Measurements from ENCODE around the gene RETREG3.

RETREG3 gene

GRCh38 chr17:42618442-42619150, 9.4 kb upstream of the RETREG3 start:
- TF ChIP-seq, protein P1, sequence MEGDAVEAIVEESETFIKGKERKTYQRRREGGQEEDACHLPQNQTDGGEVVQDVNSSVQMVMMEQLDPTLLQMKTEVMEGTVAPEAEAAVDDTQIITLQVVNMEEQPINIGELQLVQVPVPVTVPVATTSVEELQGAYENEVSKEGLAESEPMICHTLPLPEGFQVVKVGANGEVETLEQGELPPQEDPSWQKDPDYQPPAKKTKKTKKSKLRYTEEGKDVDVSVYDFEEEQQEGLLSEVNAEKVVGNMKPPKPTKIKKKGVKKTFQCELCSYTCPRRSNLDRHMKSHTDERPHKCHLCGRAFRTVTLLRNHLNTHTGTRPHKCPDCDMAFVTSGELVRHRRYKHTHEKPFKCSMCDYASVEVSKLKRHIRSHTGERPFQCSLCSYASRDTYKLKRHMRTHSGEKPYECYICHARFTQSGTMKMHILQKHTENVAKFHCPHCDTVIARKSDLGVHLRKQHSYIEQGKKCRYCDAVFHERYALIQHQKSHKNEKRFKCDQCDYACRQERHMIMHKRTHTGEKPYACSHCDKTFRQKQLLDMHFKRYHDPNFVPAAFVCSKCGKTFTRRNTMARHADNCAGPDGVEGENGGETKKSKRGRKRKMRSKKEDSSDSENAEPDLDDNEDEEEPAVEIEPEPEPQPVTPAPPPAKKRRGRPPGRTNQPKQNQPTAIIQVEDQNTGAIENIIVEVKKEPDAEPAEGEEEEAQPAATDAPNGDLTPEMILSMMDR (IDR thresholded peaks at IDR 0.05), result peak; percentile 26; the same call in 1 of the 2 replicates

DNA sequence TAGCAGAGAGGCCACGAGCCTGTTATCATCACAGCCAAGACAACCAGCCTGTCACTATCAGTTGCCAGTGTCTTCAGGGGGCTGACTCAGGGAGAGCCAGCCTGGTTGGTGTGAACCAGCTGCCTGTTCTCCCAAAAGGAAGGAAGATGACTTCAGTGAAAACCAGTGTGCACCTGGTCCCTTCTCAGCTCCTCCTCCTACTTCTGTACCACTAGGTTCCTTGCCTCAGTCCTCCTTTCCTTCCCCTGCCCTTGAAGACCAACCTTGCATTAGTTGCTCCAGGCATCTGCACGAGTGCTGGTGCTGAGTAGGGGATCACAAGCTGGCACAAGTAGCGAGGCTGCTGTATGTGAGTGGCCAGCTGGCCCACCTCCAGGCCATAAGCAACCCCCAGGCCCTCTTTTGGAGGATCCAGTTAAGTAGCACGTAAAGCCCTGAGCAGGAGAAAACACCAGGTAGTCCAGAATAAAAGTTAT, 8.8 kb upstream of the RETREG3 start:
- TF ChIP-seq, protein P1 (IDR thresholded peaks at IDR 0.05), result no peak

- TF ChIP-seq, protein P1 (IDR thresholded peaks at IDR 0.05), result no peak
Observed at GRCh38 chr17:42613699-42614295, 4.6 kb upstream of the RETREG3 start.

- TF ChIP-seq, protein P1 (IDR thresholded peaks at IDR 0.05), result no peak
Observed at GRCh38 chr17:42612013-42612412, 2.8 kb upstream of the RETREG3 start.

GRCh38 chr17:42608305-42609181, 631 bp downstream of the RETREG3 start:
- TF ChIP-seq, protein P1 (IDR thresholded peaks at IDR 0.05), result no peak

DNA sequence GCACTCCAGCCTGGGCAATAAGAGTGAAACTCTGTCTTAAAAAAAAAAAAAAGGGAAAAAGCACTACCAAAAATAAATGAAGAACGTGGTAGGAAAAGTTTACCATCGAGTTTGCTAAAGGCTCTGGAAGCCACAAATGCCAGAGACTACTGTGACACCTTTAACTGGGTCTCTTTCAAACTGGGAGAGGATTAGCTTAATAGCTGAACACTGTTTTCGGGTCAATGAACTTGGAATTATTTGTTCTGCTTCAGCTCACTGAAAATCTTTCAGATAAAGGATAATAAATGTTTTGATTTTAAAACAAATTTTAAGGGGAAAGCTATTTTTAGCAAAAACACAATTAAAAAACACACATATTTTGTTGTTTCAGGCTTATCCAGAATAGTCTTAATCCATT, 1.4 kb downstream of the RETREG3 start:
- TF ChIP-seq, protein P1 (IDR thresholded peaks at IDR 0.05), result no peak

GRCh38 chr17:42603318-42603717, 5.9 kb downstream of the RETREG3 start:
- TF ChIP-seq, protein P1 (IDR thresholded peaks at IDR 0.05), result no peak
